ENCODE results near the gene FUBP3. TPM values are rescaled to one million over a fixed set of nuclear protein-coding genes. Genes with fewer than 3 reads are reported as not detected.

FUBP3 gene
- polyA plus RNA-seq, 1 of the 3 experiments (the other 2 are of a cell fraction), result 55.1 TPM

GRCh38 chr9:130570208-130570607 is 9.2 kb upstream of the FUBP3 start:
- WGBS (ENCODE audit: low lambda C conversion rate), result 49% methylated on average over 10 of the region's 10 CpGs
- CTCF ChIA-PET, result no interaction called here
- POLR2A ChIA-PET, result no interaction called here

More at GRCh38 chr9:130570208-130570607, 9.2 kb upstream of the FUBP3 start:
- Histone ChIP-seq H3K9me3 (no peaks in the 10 kb centered on the region), H3K36me3 (replicated peaks in 1 of 2; ENCODE audit: control insufficient read depth in 1 of 2, insufficient read depth in 2 of 2, low read length in 1 of 2) (no peaks in the 10 kb centered on the region), H3F3A (replicated peaks; ENCODE audit: insufficient read depth) (peaks cover under 1% of the 10 kb centered on the region), H4K20me1 (ENCODE audit: insufficient read depth) (no peaks in the 10 kb centered on the region), H2AFZ (ENCODE audit: low read depth) (0 out of 2 replicates have a peak overlapping the region, but pooled peaks have one; percentile 18), H3K4me3 (ENCODE audit: low read depth in 2 of 2, low read length in 1 of 2) (no peak overlapping the region), H3K79me2 (ENCODE audit: insufficient read depth) (no peaks in the 10 kb centered on the region), H3K4me2 (no peak overlapping the region), H3K27me3 (ENCODE audit: insufficient read depth) (no peaks in the 10 kb centered on the region), H3K4me1 (ENCODE audit: control insufficient read depth in 1 of 2, insufficient read depth in 2 of 2, low read depth in 1 of 2, low read length in 1 of 2) (no peaks in the 10 kb centered on the region), H3K27ac (ENCODE audit: low read depth in 2 of 2, low read length in 1 of 2) (no peak overlapping the region), H3K9me2 (no peaks in the 10 kb centered on the region), H3K9ac (no peak overlapping the region)
- DNase-seq, result no peak
- TF ChIP-seq POLR2AphosphoS5 (IDR thresholded peaks at IDR 0.05; ENCODE audit: low read depth, low read length) (no peak), USF1 (IDR thresholded peaks at IDR 0.05; ENCODE audit: borderline replicate concordance, low read depth) (peak; percentile 68), FOSL2 (IDR thresholded peaks at IDR 0.05; ENCODE audit: borderline replicate concordance, low read depth) (peak; percentile 83; the same call in 1 of the 2 replicates), RXRA (IDR thresholded peaks at IDR 0.05; ENCODE audit: borderline replicate concordance, low read depth) (no peak), GABPA (IDR thresholded peaks at IDR 0.05; ENCODE audit: low read depth) (no peak), EZH2phosphoT487 (IDR thresholded peaks at IDR 0.05; ENCODE audit: borderline replicate concordance, low read depth) (no peak), RFX5 (IDR thresholded peaks at IDR 0.05; ENCODE audit: low read length) (no peak), FOXM1 (IDR thresholded peaks at IDR 0.05; ENCODE audit: low read depth) (no peak), TAF1 (IDR thresholded peaks at IDR 0.05; ENCODE audit: borderline replicate concordance, low read depth, low read length) (no peak), RAD21 (IDR thresholded peaks at IDR 0.05; ENCODE audit: low read length) (no peak), NFIC (IDR thresholded peaks at IDR 0.05; ENCODE audit: borderline replicate concordance) (peak; percentile 72), ZBTB33 (IDR thresholded peaks at IDR 0.05; ENCODE audit: borderline replicate concordance, low read depth) (no peak), EP300 (IDR thresholded peaks at IDR 0.05; ENCODE audit: borderline replicate concordance in 1 of 2, low read depth in 1 of 2, low read length in 1 of 2) (no peak), PBX3 (IDR thresholded peaks at IDR 0.05) (peak; percentile 42), MEF2A (IDR thresholded peaks at IDR 0.05; ENCODE audit: borderline replicate concordance, low read depth) (no peak), TCF12 (IDR thresholded peaks at IDR 0.05) (peak; percentile 31; the same call in 1 of the 2 replicates), RCOR1 (IDR thresholded peaks at IDR 0.05; ENCODE audit: low read length) (no peak), TEAD4 (IDR thresholded peaks at IDR 0.05; ENCODE audit: borderline replicate concordance, insufficient read depth) (no peak), JUND (IDR thresholded peaks at IDR 0.05) (peak; percentile 73)
- TF ChIP-seq, protein P1, sequence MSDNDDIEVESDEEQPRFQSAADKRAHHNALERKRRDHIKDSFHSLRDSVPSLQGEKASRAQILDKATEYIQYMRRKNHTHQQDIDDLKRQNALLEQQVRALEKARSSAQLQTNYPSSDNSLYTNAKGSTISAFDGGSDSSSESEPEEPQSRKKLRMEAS (IDR thresholded peaks at IDR 0.05; ENCODE audit: low read depth), result no peak
